ENCODE measurements around the gene UBAC1.

DNA sequence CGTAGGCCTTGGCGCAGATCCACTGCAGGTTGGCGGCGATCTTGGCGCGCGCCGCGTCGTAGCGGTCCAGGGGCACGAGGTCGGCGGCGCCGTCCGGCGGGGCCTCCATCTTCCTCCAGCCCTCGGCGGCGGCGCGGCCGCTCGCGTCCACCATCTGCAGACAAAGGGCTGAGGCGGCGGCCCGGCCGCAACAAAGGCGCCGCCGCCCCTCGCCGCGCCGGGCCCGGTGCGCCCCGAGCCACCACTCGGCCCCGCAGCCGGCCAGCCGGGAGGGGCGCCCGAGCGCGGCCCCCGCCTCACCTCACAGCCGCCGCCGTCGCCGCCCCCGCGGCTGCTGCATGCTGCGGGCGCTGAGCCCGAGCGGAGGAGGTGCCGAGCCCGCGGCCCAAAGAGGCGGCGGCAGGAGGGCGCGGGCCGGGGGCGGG is 54.2 kb downstream of the UBAC1 start:
- TF ChIP-seq, protein P1, sequence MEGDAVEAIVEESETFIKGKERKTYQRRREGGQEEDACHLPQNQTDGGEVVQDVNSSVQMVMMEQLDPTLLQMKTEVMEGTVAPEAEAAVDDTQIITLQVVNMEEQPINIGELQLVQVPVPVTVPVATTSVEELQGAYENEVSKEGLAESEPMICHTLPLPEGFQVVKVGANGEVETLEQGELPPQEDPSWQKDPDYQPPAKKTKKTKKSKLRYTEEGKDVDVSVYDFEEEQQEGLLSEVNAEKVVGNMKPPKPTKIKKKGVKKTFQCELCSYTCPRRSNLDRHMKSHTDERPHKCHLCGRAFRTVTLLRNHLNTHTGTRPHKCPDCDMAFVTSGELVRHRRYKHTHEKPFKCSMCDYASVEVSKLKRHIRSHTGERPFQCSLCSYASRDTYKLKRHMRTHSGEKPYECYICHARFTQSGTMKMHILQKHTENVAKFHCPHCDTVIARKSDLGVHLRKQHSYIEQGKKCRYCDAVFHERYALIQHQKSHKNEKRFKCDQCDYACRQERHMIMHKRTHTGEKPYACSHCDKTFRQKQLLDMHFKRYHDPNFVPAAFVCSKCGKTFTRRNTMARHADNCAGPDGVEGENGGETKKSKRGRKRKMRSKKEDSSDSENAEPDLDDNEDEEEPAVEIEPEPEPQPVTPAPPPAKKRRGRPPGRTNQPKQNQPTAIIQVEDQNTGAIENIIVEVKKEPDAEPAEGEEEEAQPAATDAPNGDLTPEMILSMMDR (IDR thresholded peaks at IDR 0.05; ENCODE audit: low read depth, low read length, poor library complexity, severe bottlenecking) = no peak
- TF ChIP-seq EZH2phosphoT487 (IDR thresholded peaks at IDR 0.05; ENCODE audit: borderline replicate concordance, low read length) = no peak
